Smooth muscle cell (in vitro differentiated cells): Measurements from ENCODE around the gene SRPX. TPM values are rescaled to one million over a fixed set of nuclear protein-coding genes. Genes with fewer than 3 reads are reported as not detected.

Experiments used
- DNase-seq: peaks from one replicate; lab custom pipeline; 2025; ENCODE audit not compliant: unreplicated experiment; lab: John Stamatoyannopoulos, UW
- H2AFZ ChIP-seq: fragments of 200-600 bp; sonication (generic); 2 replicates; pipeline ENCODE4 v1.6.0; 2016; ENCODE audit warnings: antibody characterized with exemption, low read depth, mild to moderate bottlenecking
- H3F3A ChIP-seq: fragments of 200-600 bp; sonication (generic); 2 replicates; pipeline ENCODE4 v1.6.0; 2017; ENCODE audit warnings: antibody characterized with exemption, low read depth
- H3K27ac ChIP-seq: fragments of 200-600 bp; sonication (generic); 2 replicates; pipeline ENCODE4 v1.5.1; 2016; ENCODE audit warnings: low read depth, mild to moderate bottlenecking
- H3K27me3 ChIP-seq: fragments of 200-600 bp; sonication (generic); 2 replicates; pipeline ENCODE4 v1.6.1; 2016; ENCODE audit warnings: low read depth, mild to moderate bottlenecking
- H3K36me3 ChIP-seq: fragments of 200-600 bp; sonication (generic); 2 replicates; pipeline ENCODE4 v1.5.1; 2016; ENCODE audit warnings: low read depth
- H3K4me1 ChIP-seq: fragments of 200-600 bp; sonication (generic); 2 replicates; pipeline ENCODE4 v1.5.1; 2016; ENCODE audit warnings: low read depth
- H3K4me2 ChIP-seq: fragments of 200-600 bp; sonication (generic); 2 replicates; pipeline ENCODE4 v1.6.0; 2016; ENCODE audit warnings: mild to moderate bottlenecking
- H3K4me3 ChIP-seq: fragments of 200-600 bp; sonication (generic); 2 replicates; pipeline ENCODE4 v1.5.1; 2016; ENCODE audit warnings: mild to moderate bottlenecking
- H3K79me2 ChIP-seq: fragments of 200-600 bp; sonication (generic); 2 replicates; pipeline ENCODE4 v1.6.0; 2016; ENCODE audit warnings: low read depth, mild to moderate bottlenecking
- H3K9ac ChIP-seq: fragments of 200-600 bp; sonication (generic); 2 replicates; pipeline ENCODE4 v1.6.0; 2016; ENCODE audit warnings: low read depth
- H3K9me3 ChIP-seq: fragments of 200-600 bp; sonication (generic); replicated peaks from 2 replicates; pipeline ENCODE4 v1.5.1; 2016; ENCODE audit warnings: low read depth
- H4K20me1 ChIP-seq: fragments of 200-600 bp; sonication (generic); 2 replicates; pipeline ENCODE4 v1.6.0; 2016; ENCODE audit warnings: low read depth
- WGBS: methylation state at CpG from one replicate; pipeline ENCODE4 v1.1.7; 2016; ENCODE audit warnings: low lambda C conversion rate; 5-methylcytosine and 5-hydroxymethylcytosine counted together
- polyA plus RNA-seq: library from polyadenylated mRNA; unstranded; fragments of >200 nt; fragmentation: Nextera tagmentation; extraction: Ambion mirVana; gene quantifications from 2 replicates; pipeline ENCODE4 v1.2.1, GENCODE V29; 2016
- total RNA-seq: library from RNA; depleted of rRNA; stranded (reverse); fragments of >200 nt; gene quantifications from 2 replicates; pipeline ENCODE4 v1.2.3, GENCODE V29; 2014
- TF ChIP-seq, protein P1 (sequence below): fragments of 200-600 bp; sonication (generic); IDR thresholded peaks from 2 replicates; pipeline ENCODE4 v1.5.1; 2017; ENCODE audit warnings: borderline replicate concordance, mild to moderate bottlenecking, antibody characterized with exemption; ENCODE audit not compliant: insufficient read depth, poor library complexity, severe bottlenecking

Gene SRPX
- total and polyA plus RNA-seq, 2 experiments from 2014 or later, result 46.1 to 64.9 TPM

DNA sequence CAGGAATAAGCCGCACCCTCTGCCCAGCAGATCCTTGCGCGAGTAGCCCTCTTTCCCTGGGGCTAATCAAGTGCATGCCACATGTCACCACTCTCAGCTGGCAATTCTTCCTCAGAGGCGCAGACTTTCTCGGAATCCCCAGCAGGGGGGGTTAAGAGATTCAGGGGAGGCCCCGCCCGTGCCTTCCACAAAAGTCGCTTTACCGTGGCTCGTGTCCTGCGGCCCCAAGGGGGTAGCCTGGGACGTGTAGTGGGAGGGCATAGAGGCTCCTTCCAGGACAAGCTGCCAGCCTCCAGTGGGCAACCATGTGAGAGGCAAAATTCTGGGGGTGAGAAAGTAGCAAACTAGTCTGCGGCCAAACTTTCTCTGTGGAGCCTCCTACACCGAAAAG is 652 bp downstream of the SRPX start:
- H3K9ac ChIP-seq, result peak overlapping the region; percentile 34
- DNase-seq, result peak; percentile 14
- H4K20me1 ChIP-seq, result no peaks in the 10 kb centered on the region
- TF ChIP-seq, protein P1, sequence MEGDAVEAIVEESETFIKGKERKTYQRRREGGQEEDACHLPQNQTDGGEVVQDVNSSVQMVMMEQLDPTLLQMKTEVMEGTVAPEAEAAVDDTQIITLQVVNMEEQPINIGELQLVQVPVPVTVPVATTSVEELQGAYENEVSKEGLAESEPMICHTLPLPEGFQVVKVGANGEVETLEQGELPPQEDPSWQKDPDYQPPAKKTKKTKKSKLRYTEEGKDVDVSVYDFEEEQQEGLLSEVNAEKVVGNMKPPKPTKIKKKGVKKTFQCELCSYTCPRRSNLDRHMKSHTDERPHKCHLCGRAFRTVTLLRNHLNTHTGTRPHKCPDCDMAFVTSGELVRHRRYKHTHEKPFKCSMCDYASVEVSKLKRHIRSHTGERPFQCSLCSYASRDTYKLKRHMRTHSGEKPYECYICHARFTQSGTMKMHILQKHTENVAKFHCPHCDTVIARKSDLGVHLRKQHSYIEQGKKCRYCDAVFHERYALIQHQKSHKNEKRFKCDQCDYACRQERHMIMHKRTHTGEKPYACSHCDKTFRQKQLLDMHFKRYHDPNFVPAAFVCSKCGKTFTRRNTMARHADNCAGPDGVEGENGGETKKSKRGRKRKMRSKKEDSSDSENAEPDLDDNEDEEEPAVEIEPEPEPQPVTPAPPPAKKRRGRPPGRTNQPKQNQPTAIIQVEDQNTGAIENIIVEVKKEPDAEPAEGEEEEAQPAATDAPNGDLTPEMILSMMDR, result peak; percentile 30
- H3K79me2 ChIP-seq, result no peaks in the 10 kb centered on the region
- no peaks in the 10 kb centered on the region for H3K4me1 ChIP-seq
- no peaks in the 10 kb centered on the region for H3F3A ChIP-seq
- peak overlapping the region; percentile 52 for H3K4me3 ChIP-seq
- 42% methylated on average over 14 of the region's 14 CpGs for WGBS
- H3K36me3 ChIP-seq, result no peaks in the 10 kb centered on the region
- H2AFZ ChIP-seq, result peak overlapping the region; percentile 76
- no peaks in the 10 kb centered on the region for H3K9me3 ChIP-seq
- H3K27me3 ChIP-seq, result no peaks in the 10 kb centered on the region
- H3K4me2 ChIP-seq, result peak overlapping the region; percentile 88
- no peak overlapping the region for H3K27ac ChIP-seq

DNA sequence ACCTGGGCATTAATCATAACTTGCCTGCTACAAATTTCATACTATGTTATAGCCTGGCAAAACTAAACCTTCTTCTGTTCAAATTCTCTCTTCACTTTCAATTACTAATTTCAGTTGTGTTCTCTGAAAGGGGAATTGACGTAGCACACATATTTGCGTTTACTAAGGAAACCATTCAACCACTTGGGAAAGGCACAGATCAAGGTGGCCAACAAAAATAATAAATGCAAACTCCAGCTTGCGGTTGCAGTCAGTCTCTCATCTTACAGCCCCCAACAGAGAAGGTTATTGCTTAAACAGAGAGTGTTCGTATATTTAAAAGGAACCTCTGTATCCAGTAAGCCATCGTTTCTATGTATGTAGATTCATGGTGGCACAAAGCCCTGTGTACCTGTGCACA is 4.0 kb downstream of the SRPX start:
- Histone ChIP-seq H3K4me1 (no peaks in the 10 kb centered on the region), H3K4me2 (no peak overlapping the region), H3K36me3 (no peaks in the 10 kb centered on the region), H2AFZ (no peak overlapping the region), H3K27ac (no peak overlapping the region), H3K4me3 (no peak overlapping the region), H3K9me3 (no peaks in the 10 kb centered on the region), H4K20me1 (no peaks in the 10 kb centered on the region), H3K27me3 (no peaks in the 10 kb centered on the region), H3K79me2 (no peaks in the 10 kb centered on the region), H3F3A (no peaks in the 10 kb centered on the region), H3K9ac (no peak overlapping the region)
- TF ChIP-seq, protein P1, result no peak
- 71% methylated on average over 5 of the region's 5 CpGs for WGBS
- DNase-seq, result no peak

GRCh38 chrX:38214551-38215531 is 5.8 kb downstream of the SRPX start:
- H3K79me2 ChIP-seq, result no peaks in the 10 kb centered on the region
- H3K4me2 ChIP-seq, result no peak overlapping the region
- TF ChIP-seq, protein P1, result no peak

More at GRCh38 chrX:38214551-38215531, 5.8 kb downstream of the SRPX start:
- Histone ChIP-seq H2AFZ (no peak overlapping the region), H3K9me3 (no peaks in the 10 kb centered on the region), H3K9ac (no peak overlapping the region), H3F3A (no peaks in the 10 kb centered on the region), H3K4me3 (no peak overlapping the region), H3K36me3 (no peaks in the 10 kb centered on the region), H3K27ac (no peak overlapping the region), H3K4me1 (no peaks in the 10 kb centered on the region), H4K20me1 (no peaks in the 10 kb centered on the region), H3K27me3 (no peaks in the 10 kb centered on the region)
- no peak for DNase-seq
- WGBS, result 64% methylated on average over 11 of the region's 11 CpGs
